ENCODE data around the gene ARAP2.

DNA sequence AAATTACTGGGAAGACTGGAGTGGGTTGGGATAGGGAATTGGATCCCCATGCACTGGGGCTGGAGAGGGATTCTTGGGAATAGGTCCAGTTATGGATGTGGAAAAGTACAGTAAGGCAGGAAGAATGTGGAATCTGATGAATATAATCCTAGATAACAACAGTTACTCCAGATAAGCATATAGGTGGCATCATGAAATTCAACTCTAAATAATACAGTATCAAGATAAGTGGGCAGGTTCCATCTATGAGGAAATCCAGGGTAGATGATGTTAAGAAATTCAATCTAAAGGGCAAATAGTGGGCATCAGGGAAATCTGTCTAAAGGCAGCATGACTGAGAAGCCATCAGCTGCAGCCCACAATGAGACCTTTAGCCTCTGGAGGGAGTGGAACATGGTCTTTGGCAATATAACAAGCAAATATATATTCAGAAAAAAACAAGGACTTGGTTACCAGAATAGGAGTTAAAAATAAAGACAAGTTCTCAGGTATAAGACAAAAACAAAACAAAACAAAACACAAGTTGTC lies 38.3 kb upstream of the ARAP2 start:
- TF ChIP-seq, protein P1, sequence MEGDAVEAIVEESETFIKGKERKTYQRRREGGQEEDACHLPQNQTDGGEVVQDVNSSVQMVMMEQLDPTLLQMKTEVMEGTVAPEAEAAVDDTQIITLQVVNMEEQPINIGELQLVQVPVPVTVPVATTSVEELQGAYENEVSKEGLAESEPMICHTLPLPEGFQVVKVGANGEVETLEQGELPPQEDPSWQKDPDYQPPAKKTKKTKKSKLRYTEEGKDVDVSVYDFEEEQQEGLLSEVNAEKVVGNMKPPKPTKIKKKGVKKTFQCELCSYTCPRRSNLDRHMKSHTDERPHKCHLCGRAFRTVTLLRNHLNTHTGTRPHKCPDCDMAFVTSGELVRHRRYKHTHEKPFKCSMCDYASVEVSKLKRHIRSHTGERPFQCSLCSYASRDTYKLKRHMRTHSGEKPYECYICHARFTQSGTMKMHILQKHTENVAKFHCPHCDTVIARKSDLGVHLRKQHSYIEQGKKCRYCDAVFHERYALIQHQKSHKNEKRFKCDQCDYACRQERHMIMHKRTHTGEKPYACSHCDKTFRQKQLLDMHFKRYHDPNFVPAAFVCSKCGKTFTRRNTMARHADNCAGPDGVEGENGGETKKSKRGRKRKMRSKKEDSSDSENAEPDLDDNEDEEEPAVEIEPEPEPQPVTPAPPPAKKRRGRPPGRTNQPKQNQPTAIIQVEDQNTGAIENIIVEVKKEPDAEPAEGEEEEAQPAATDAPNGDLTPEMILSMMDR (IDR thresholded peaks at IDR 0.05; ENCODE audit: low read length): no peak
- TF ChIP-seq EZH2 (IDR thresholded peaks at IDR 0.05; ENCODE audit: borderline replicate concordance, low read length): no peak
